GM21526 (cell line): ENCODE data around the gene MATCAP1.
A peak's percentile ranks its signal among the peaks of the same experiment; 100 is the strongest.

Experiments used
- ATAC-seq: cut with Tn5 transposase; IDR thresholded peaks from one replicate; pipeline ENCODE4 v1.9.1; 2021; ENCODE audit warnings: moderate library complexity; ENCODE audit not compliant: unreplicated experiment, low FRiP score

MATCAP1 gene

DNA sequence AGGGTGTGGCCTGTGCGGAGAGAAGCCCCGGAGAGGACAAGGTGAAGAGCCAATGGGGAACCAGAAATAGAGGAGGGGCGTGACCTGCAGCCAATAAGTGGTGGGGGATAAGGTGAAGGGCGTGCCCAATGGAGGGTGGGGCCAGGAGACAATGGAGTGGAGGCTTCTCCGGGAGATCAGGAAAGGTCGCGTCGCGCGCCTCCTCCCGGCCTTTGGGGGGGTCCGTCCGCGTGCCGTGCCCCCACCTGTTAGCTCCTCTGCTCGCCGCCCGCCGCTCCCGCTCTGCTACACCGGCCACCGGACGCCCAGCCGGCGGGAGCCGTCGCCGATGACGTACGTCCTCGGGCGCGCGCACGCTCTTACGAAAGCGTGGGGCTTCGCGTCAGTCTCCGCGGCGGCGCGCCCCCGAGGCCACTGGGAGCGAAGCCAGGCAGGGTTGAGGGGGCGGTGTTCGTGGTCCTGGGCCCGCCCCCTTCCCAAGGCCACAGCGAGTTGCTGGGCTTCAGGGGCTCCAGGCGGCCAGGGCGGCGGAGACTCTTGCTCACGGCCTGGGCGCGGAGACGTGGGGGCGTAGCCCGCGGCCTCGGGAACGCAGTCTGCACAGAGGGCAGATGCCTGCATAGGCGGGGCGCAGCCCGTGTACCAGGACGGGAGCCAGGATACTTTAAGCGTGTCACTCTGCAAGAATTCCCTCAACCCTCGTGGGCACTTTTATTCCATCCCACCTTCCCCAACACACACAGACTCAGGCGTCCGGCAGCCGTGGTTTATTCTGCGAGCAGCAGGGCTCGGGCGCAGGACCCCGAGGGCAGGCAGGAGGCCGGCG, at the start of gene MATCAP1:
MATCAP1 (minus strand) TSS at position 337 of the 826 bp plus-strand sequence. CDS start 3,353 bp downstream, outside the sequence.
- ATAC-seq, result peak; percentile 81

DNA sequence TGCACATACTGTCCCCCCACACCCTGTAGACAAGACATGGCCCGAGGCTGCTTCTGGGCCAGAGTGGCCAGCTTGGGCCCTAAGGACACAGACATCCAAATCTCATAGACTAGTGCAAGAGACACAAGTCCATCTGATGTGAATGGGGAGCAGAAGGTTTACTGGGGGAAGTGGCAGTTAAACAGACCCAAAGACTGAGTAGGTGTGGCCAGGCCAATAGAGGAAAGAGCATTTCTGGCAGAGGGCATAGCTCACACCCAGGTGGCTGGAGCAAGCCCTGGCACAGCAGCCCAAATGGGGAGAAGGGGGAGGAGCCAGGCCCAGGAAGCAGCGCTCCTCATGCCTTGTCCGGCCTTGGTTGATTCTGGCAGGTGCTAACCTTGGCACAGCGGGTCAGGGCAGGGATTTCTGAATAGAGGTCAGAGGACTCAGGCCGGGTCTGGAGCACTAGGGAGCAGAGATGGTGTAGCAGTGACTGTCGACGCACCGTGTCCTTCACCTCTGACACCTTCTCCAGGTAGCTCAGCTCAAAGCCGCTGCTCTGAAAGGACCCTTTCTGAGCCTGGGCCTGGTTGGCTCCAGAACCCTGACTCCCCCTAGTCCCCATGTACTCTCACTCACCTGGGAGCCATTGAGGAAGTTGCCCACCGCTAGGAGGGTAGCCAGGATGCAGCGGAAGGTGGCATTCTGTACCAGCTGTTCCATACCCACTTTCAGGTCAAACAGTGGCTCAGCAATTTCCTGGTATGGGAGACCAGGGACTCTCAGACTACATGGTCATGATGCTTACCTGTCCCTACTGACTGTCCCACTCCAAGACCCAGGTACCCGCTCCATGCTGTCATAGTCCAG, 47.3 kb upstream of the MATCAP1 start:
- no peak for ATAC-seq

- ATAC-seq, result no peak
Observed at GRCh38 chr16:67229906-67230808, 46.4 kb upstream of the MATCAP1 start.

- no peak for ATAC-seq
Observed at GRCh38 chr16:67228905-67229304, 45.1 kb upstream of the MATCAP1 start.

- no peak for ATAC-seq
Observed at GRCh38 chr16:67228034-67228785, 44.4 kb upstream of the MATCAP1 start.

GRCh38 chr16:67227567-67227921, 43.8 kb upstream of the MATCAP1 start:
- ATAC-seq, result no peak

- ATAC-seq, result peak; percentile 85
Observed at GRCh38 chr16:67226804-67227566, 43.2 kb upstream of the MATCAP1 start, which contains the start of gene TMEM208. TMEM208 (plus strand) TSS chr16:67227130; CDS start chr16:67227219, 89 bp downstream.

DNA sequence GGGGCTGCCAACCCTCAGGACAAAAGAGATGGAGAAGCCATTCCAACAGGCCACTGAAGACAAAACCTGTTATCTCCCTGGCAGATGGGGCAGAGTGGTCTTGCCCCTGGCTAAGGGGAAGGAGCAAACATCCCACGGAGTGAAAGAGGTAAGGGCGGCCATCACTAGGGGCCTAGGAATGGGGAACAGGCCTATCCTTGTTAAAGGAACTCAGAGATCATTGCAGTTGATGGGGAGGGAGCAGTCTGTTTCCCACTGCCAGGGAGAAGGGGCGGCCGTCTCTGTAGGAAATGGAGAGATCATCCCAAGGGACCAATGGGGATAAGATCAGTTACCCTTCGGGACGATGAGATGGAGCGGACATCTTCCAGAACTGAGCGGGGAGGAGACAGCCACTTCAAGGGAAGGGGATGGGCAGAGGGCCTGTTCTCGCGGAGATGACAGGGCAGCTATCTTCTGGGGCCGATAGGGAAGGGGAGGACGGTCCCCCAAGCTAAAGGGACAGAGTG, 42.6 kb upstream of the MATCAP1 start:
- ATAC-seq, result no peak

DNA sequence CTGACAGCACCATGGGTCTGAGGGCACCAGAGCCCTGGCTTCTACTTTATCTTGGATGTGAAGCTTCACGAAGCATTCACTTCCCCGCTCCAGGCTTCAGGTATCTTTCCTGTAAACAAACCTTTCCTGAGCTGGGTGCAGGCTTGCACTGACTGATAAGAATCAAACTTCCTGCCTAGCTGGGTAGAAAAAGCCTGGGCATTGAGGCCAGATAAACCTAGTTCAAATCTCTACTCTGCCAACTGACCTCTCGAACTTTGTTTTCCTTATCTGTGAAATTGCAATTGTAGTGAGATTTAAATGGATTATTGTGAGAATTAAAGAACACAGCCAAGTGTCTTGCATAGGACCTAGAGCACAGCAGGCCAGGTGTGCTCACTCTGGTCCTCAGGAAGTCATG, 40.2 kb upstream of the MATCAP1 start:
- no peak for ATAC-seq

- ATAC-seq, result no peak
Observed at GRCh38 chr16:67216612-67217490, 33.1 kb upstream of the MATCAP1 start.

GRCh38 chr16:67215706-67216105, 31.9 kb upstream of the MATCAP1 start:
- ATAC-seq, result no peak

GRCh38 chr16:67213197-67214019, 29.6 kb upstream of the MATCAP1 start:
- ATAC-seq, result no peak

GRCh38 chr16:67212766-67213165, 29.0 kb upstream of the MATCAP1 start:
- ATAC-seq, result no peak

- ATAC-seq, result no peak
Observed at GRCh38 chr16:67211674-67212073, 27.9 kb upstream of the MATCAP1 start.

DNA sequence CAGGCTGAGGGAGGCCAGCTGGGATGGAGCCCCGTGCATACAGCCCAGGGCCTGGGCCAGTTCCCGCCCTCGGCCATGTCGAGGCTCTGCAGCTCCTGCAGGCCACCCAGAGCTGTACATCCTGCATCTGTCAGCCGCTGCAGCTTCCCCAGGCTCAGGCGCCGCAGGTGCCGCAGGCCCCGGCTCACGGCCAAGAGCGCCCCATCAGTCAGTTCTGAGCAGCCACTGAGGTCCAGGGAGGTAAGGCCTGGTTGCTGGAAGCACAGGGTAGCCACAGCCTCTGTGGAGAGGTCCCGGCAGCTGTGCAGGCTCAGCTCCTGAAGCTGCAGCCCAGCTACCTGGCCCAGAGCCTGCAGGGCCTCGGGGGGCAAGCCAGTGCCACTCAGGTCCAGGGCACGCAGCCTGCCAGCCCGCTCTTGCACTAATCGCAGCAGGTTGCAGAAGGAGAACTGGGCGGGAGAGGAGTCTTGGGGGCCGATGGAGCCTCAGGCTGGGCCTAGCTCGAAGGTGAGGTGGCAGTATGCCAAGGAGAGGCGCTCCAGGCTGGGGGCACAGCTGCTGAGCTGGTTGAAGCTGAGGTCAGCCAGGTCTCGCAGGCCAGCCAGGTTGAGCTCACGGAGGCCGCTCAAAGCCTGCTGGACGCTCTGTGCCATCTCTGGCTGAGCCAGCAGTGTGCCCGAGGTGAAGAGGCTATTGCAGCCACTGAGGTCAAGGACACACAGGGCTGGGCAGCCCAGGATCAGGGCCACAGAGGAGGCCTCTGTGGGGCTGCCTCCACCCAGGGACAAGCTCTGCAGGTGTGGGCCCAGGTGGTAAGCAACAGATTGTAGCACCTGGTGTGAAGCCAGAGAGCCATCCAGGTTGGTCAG, 26.5 kb upstream of the MATCAP1 start:
- ATAC-seq, result no peak

- ATAC-seq, result no peak
Observed at GRCh38 chr16:67209565-67209964, 25.8 kb upstream of the MATCAP1 start.
